Frontal cortex (tissue), 4 donors: Measurements from ENCODE around the gene KCNK18. TPM values are rescaled to one million over a fixed set of nuclear protein-coding genes. Genes with fewer than 3 reads are reported as not detected.
A peak's percentile ranks its signal among the peaks of the same experiment; 100 is the strongest.

Source experiments
- DNase-seq, 2 donors: peaks; one replicate each; pipeline ENCODE4 v3.0.0; 2012; ENCODE audit warnings: low spot score in 2 of 2
- FAIRE-seq: peaks from 2 replicates; lab custom pipeline; 2012; peaks lifted over from hg19 to GRCh38; lab: Jason Lieb, UNC
- small RNA-seq: library from RNA; depleted of rRNA; stranded (forward); fragments of <200 nt; gene quantifications from one replicate; pipeline ENCODE3, GENCODE V24; 2014
- total RNA-seq: library from RNA; depleted of rRNA; stranded (reverse); fragments of >200 nt; gene quantifications from one replicate; pipeline ENCODE4 v1.2.3, GENCODE V29; 2014
- donor health status: control.
- donor health status: control.
- donor health status: control.

Gene KCNK18
- total RNA-seq, 1 donor from 2014 or later, result not detected

GRCh38 chr10:117246997-117247671 is 49.8 kb downstream of the KCNK18 start:
- DNase-seq, result no peak
- no peak for FAIRE-seq

GRCh38 chr10:117248750-117249465 is 51.6 kb downstream of the KCNK18 start:
- DNase-seq (no peak), FAIRE-seq (no peak)

GRCh38 chr10:117249493-117250093 is 52.3 kb downstream of the KCNK18 start:
- FAIRE-seq, result no peak

GRCh38 chr10:117250411-117250810 is 53.1 kb downstream of the KCNK18 start:
- DNase-seq (no peak), FAIRE-seq (no peak)

More at GRCh38 chr10:117249493-117250093, 52.3 kb downstream of the KCNK18 start:
- DNase-seq, result no peak

- FAIRE-seq, result no peak
- no peak for DNase-seq
These were observed 56.6 kb downstream of the KCNK18 start for GRCh38 chr10:117253908-117254307.

- DNase-seq (no peak), FAIRE-seq (no peak)
These were observed 57.0 kb downstream of the KCNK18 start for GRCh38 chr10:117254338-117254737.

- FAIRE-seq, result no peak
- DNase-seq, result no peak
These were observed 57.8 kb downstream of the KCNK18 start for GRCh38 chr10:117254774-117255735.

GRCh38 chr10:117255835-117256460 is 58.7 kb downstream of the KCNK18 start:
- DNase-seq, result no peak
- no peak for FAIRE-seq

GRCh38 chr10:117256910-117257309 is 59.6 kb downstream of the KCNK18 start:
- no peak for DNase-seq
- FAIRE-seq, result no peak

- DNase-seq (no peak), FAIRE-seq (no peak)
These were observed 60.4 kb downstream of the KCNK18 start for GRCh38 chr10:117257721-117258120.

GRCh38 chr10:117259279-117259678 is 62.0 kb downstream of the KCNK18 start:
- FAIRE-seq, result no peak
- DNase-seq, result no peak

Small RNA genes within 50 kb of the gene (small RNA-seq; reads per million reads assigned to genes)
- gene MIR3663, result 0.31 reads per million, percentile 14 among the genes with 10 or more reads in this experiment

Other genes with a start within 250 kb of the KCNK18 start
- 50.5 TPM for gene SHTN1, start 192.3 kb upstream of the KCNK18 start, total RNA-seq
- gene VAX1, start 59.2 kb upstream of the KCNK18 start, total RNA-seq, result 1.2 TPM
- gene SLC18A2, start 43.6 kb downstream of the KCNK18 start, total RNA-seq, result under 0.01 TPM
- 22.0 TPM for gene PDZD8, start 178.0 kb downstream of the KCNK18 start, total RNA-seq